Heart left ventricle (tissue), 16 donors: ENCODE data around the gene WDR5B. TPM values are rescaled to one million over a fixed set of nuclear protein-coding genes. Genes with fewer than 3 reads are reported as not detected.

Experiments
- ATAC-seq, 4 donors: fragments of 200-7000 bp; cut with Tn5 transposase; one replicate each; pipeline ENCODE4 v1.9.1; 2020 to 2022; ENCODE audit warnings: moderate library complexity in 4 of 4, mild to moderate bottlenecking in 3 of 4, moderate number of reproducible peaks in 1 of 4
- DNase-seq, 5 donors: peaks; one replicate each; pipeline ENCODE4 v3.0.0-alpha.2; 2020
- H3K27ac ChIP-seq, 12 donors: fragments of 200-600 bp; sonication (generic) in 4 of 12; one replicate each; pipeline versions ENCODE4 v1.5.0 to v1.8.0; 2016 to 2022; ENCODE audit warnings: mild to moderate bottlenecking in 2 of 12
- H3K27me3 ChIP-seq, 9 donors: fragments of 200-600 bp; sonication (generic) in 2 of 9; one replicate each; pipeline versions ENCODE4 v1.5.1 to v1.8.0; 2016 to 2022; ENCODE audit warnings: mild to moderate bottlenecking in 3 of 9
- H3K36me3 ChIP-seq, 9 donors: fragments of 200-600 bp; sonication (generic) in 2 of 9; one replicate each; pipeline versions ENCODE4 v1.5.0 to v1.8.0; 2018 to 2022; ENCODE audit warnings: mild to moderate bottlenecking in 2 of 9
- H3K4me1 ChIP-seq, 12 donors: fragments of 200-600 bp; sonication (generic) in 4 of 12; one replicate each; pipeline versions ENCODE4 v1.5.0 to v1.8.0; 2016 to 2022; ENCODE audit warnings: mild to moderate bottlenecking in 3 of 12
- H3K4me3 ChIP-seq, 12 donors: fragments of 200-600 bp; sonication (generic) in 4 of 12; one replicate each; pipeline versions ENCODE4 v1.5.0 to v1.8.0; 2017 to 2022; ENCODE audit warnings: mild to moderate bottlenecking in 9 of 12, moderate library complexity in 4 of 12
- H3K9me3 ChIP-seq, 12 donors: fragments of 200-600 bp; sonication (generic) in 4 of 12; one replicate each; pipeline versions ENCODE4 v1.5.0 to v1.8.0; 2016 to 2022; ENCODE audit warnings: mild to moderate bottlenecking in 1 of 12
- CTCF ChIP-seq, 12 donors: fragments of 200-600 bp; sonication (generic) in 4 of 12; IDR thresholded peaks; one replicate each; pipeline versions ENCODE4 v1.5.0 to v1.8.0; 2018 to 2022; ENCODE audit warnings: antibody characterized with exemption in 12 of 12, mild to moderate bottlenecking in 5 of 12
- POLR2A ChIP-seq, 2 donors: fragments of 450-650 bp; IDR thresholded peaks; one replicate each; pipeline ENCODE4 v1.6.1; 2017; ENCODE audit warnings: antibody characterized with exemption in 2 of 2, mild to moderate bottlenecking in 2 of 2, moderate library complexity in 2 of 2
- WGBS, 4 donors: extraction: QIAGEN DNeasy Blood & Tissue Kit in 2 of 4; methylation state at CpG; one replicate each; pipeline versions ENCODE4 v1.1.5 to v1.1.7; 2013 to 2018; 5-methylcytosine and 5-hydroxymethylcytosine counted together
- intact Hi-C, 10 donors: fragments of 100-400 bp; cut with DNase I; formaldehyde crosslinking; loops; one replicate each; pipeline versions ENCODE4 v1.11.1 to v1.14.2; 2022
- long read RNA-seq, 3 donors: library from polyadenylated mRNA; unstranded; transcript quantifications; one replicate each; pipeline ENCODE4 v2.0.0, GENCODE V29; 2020 to 2021
- polyA plus RNA-seq, 2 donors: library from polyadenylated mRNA; stranded (reverse); fragments of 200-250 nt; gene quantifications; one replicate each; pipeline ENCODE4 v1.2.3, GENCODE V29; 2013
- total RNA-seq, 9 donors: library from RNA; depleted of rRNA in 2 of 9; stranded (reverse); fragments of >200 nt in 2 of 9; fragmentation: NEBNext Ultra II Directional in 3 of 9; extraction: Animal tissue kit (Norgen Biotek cat#: 25700) in 3 of 9; gene quantifications; one replicate each; pipeline versions ENCODE4 v1.1.0 to v1.2.4, GENCODE V29; 2016 to 2023
- donor health status: ischemic (EF 13 %, LVEDD 7.1; RV severe dilation, severe dysfunction).
- donor health status: healthy with polysubstance abuse.
- donor health status: DM: no; HTN: yes; CAD: no.
- donor health status: DM: no; HTN: no; CAD: no.
- donor health status: ischemic (EF 25% LVEDD 6.9; RV normal size, moderate dysfunction).
- donor health status: ischemic (EF 25% LVEDD 5.7; RV mildly dilated, moderate dysfunction).
- donor health status: healthy.
- donor health status: DM: yes; HTN: yes; CAD: no.
- donor health status: ischemic (EF 35%, LVEDD 5.7; RV mildly dilated, moderate dysfunction).
- donor health status: nonischemic (EF 11% LVEDD 7.7; RV severe dilation, severe dysfunction).
- donor health status: DM: yes; HTN: yes; CAD: no.
- donor health status: PGD.
- donor health status: ischemic (EF 29% LVEDD 5.4; RV normal size, mild dysfunction).
- donor health status: nonischemic (EF 23%, LVEDD 6.1; RV moderate dilation, normal function).

Gene WDR5B
- 1 to 10 TPM; 1.8 to 4.9 (median 2.9) TPM for total RNA-seq
- polyA plus RNA-seq: 1 to 10 TPM; 1.3 to 2.0 TPM
- long read RNA-seq, donor 1, transcript WDR5B-201 (1 exons, 3,720 nt): major isoform, 14 of 15 reads
- long read RNA-seq, donor 1, partial matches to known transcripts: 0 of 15 reads
- long read RNA-seq, donor 1, other reads (novel, unspliced or antisense): 1 of 15 reads
- long read RNA-seq, donor 2, transcript WDR5B-201 (1 exons, 3,720 nt): major isoform, 24 of 24 reads
- long read RNA-seq, donor 2, partial matches to known transcripts: 0 of 24 reads
- long read RNA-seq, donor 2, other reads (novel, unspliced or antisense): 0 of 24 reads
- long read RNA-seq, donor 3, transcript WDR5B-201 (1 exons, 3,720 nt): major isoform, 14 of 14 reads
- long read RNA-seq, donor 3, partial matches to known transcripts: 0 of 14 reads
- long read RNA-seq, donor 3, other reads (novel, unspliced or antisense): 0 of 14 reads

- Histone ChIP-seq H3K4me1 (peaks cover 0 to 35% (median 22%) of the 10 kb centered on the region in 12 donors), H3K27me3 (no peaks in the 10 kb centered on the region), H3K27ac (peak within 1 kb of the TSS; percentile 82 to 96 (median 90)), H3K4me3 (peak within 1 kb of the TSS; percentile 65 to 94 (median 78)), H3K36me3 (peaks cover 0 to 35% (median 17%) of the 10 kb centered on the region in 9 donors), H3K9me3 (no peaks in the 10 kb centered on the region)
- ATAC-seq (peak; percentile 96 to 98 (median 97)), DNase-seq (peak; percentile 97 to 98 (median 98))
- intact Hi-C loops: loop anchor here in 4 of 10 donors (1.0 to 10.0 kb wide), 4 partner anchors 96 to 269 kb away; partner anchors contain the start of genes KPNA1 (in 3 of the 4) and PARP14 (in 2 of the 4)
- peak in 2 of 12 donors; percentile 31 to 34 for TF ChIP-seq CTCF (IDR thresholded peaks at IDR 0.05)
- TF ChIP-seq POLR2A (IDR thresholded peaks at IDR 0.05): peak; percentile 4 to 82
- WGBS, 4 donors: 0% methylated on average over 34 to 48 of the region's 48 CpGs
Observed at GRCh38 chr3:122415762-122416654, at the start of gene WDR5B. Gene WDR5B (minus strand): TSS chr3:122416062. CDS start chr3:122415528, 534 bp downstream.

- no peak overlapping the region for H3K4me3 ChIP-seq
- DNase-seq (no peak), ATAC-seq (no peak)
- no peaks in the 10 kb centered on the region for H3K9me3 ChIP-seq
- intact Hi-C loops: loop anchor here in 3 of 10 donors (5.0 to 10.0 kb wide), 3 partner anchors 90 to 218 kb away; partner anchors contain the start of gene PARP14 (in 1 of the 3)
- no peak overlapping the region for H3K27ac ChIP-seq
- WGBS, 4 donors: 94 to 97% (median 96%) methylated on average over 1 of the region's 1 CpG
- H3K27me3 ChIP-seq: no peaks in the 10 kb centered on the region
- H3K36me3 ChIP-seq: peaks cover 0 to 77% (median 52%) of the 10 kb centered on the region in 9 donors
- TF ChIP-seq POLR2A (IDR thresholded peaks at IDR 0.05) (no peak), CTCF (IDR thresholded peaks at IDR 0.05) (no peak)
- H3K4me1 ChIP-seq: peaks cover 0 to 21% (median 7%) of the 10 kb centered on the region in 12 donors
Observed at GRCh38 chr3:122464659-122465058, 48.8 kb upstream of the WDR5B start.

GRCh38 chr3:122462406-122462805, 46.5 kb upstream of the WDR5B start:
- no peak for ATAC-seq
- H3K4me3 ChIP-seq: no peak overlapping the region
- no peak overlapping the region for H3K27ac ChIP-seq
- intact Hi-C loops: loop anchor here in 3 of 10 donors (5.0 to 10.0 kb wide), 3 partner anchors 92 to 220 kb away; partner anchors contain the start of gene PARP14 (in 1 of the 3)
- no peak for TF ChIP-seq POLR2A (IDR thresholded peaks at IDR 0.05)
- TF ChIP-seq CTCF (IDR thresholded peaks at IDR 0.05): no peak
- DNase-seq: no peak
- H3K27me3 ChIP-seq: no peaks in the 10 kb centered on the region
- H3K4me1 ChIP-seq: no peaks in the 10 kb centered on the region
- peaks cover 0 to 100% (median 74%) of the 10 kb centered on the region in 9 donors for H3K36me3 ChIP-seq
- 79 to 94% (median 85%) methylated on average over 1 of the region's 1 CpG for WGBS, 4 donors
- H3K9me3 ChIP-seq: no peaks in the 10 kb centered on the region
